Activated naive CD4-positive, alpha-beta T cell treated with Interleukin-2 at 50 U/mL for 16 hours (primary cell): ENCODE data around the gene DACT1.
A peak's percentile ranks its signal among the peaks of the same experiment; 100 is the strongest.
"Not testable (repeated sequence)": the region's sequence is repeated elsewhere in the genome, so short reads cannot be mapped to it uniquely, and the experiment has no call there.

Source experiments
- DNase-seq: peaks from one replicate; pipeline ENCODE4 v3.0.0-alpha.2; 2020

The DACT1 gene

GRCh38 chr14:58637391-58638230 lies at the start of gene DACT1:
Gene DACT1 (plus strand): TSS chr14:58637962. CDS start chr14:58638203, 241 bp downstream.
- peak; percentile 32 for DNase-seq

- not testable (repeated sequence) for DNase-seq
Observed at GRCh38 chr14:58588321-58588720, 49.4 kb upstream of the DACT1 start.

- no peak for DNase-seq
Observed at GRCh38 chr14:58593977-58594376, 43.8 kb upstream of the DACT1 start.

- no peak for DNase-seq
Observed at GRCh38 chr14:58597041-58597440, 40.7 kb upstream of the DACT1 start.

GRCh38 chr14:58598028-58598803 lies 39.5 kb upstream of the DACT1 start:
- DNase-seq, result no peak

- DNase-seq, result no peak
Observed at GRCh38 chr14:58598804-58599525, 38.8 kb upstream of the DACT1 start.

GRCh38 chr14:58599707-58600106 lies 38.1 kb upstream of the DACT1 start:
- no peak for DNase-seq

GRCh38 chr14:58605465-58605864 lies 32.3 kb upstream of the DACT1 start:
- no peak for DNase-seq

GRCh38 chr14:58607131-58607951 lies 30.4 kb upstream of the DACT1 start:
- no peak for DNase-seq

- no peak for DNase-seq
Observed at GRCh38 chr14:58607952-58608317, 29.8 kb upstream of the DACT1 start.

- no peak for DNase-seq
Observed at GRCh38 chr14:58617619-58618018, 20.1 kb upstream of the DACT1 start.

- no peak for DNase-seq
Observed at GRCh38 chr14:58620011-58620410, 17.8 kb upstream of the DACT1 start.

GRCh38 chr14:58625438-58625837 lies 12.3 kb upstream of the DACT1 start:
- DNase-seq, result no peak

- no peak for DNase-seq
Observed at GRCh38 chr14:58626431-58626831, 11.3 kb upstream of the DACT1 start.

- DNase-seq, result no peak
Observed at GRCh38 chr14:58628406-58628805, 9.4 kb upstream of the DACT1 start.

- DNase-seq, result no peak
Observed at GRCh38 chr14:58629281-58629680, 8.5 kb upstream of the DACT1 start.

- DNase-seq, result no peak
Observed at GRCh38 chr14:58631732-58632131, 6.0 kb upstream of the DACT1 start.

- DNase-seq, result no peak
Observed at GRCh38 chr14:58633831-58634230, 3.9 kb upstream of the DACT1 start.

- no peak for DNase-seq
Observed at GRCh38 chr14:58634406-58635090, 3.2 kb upstream of the DACT1 start.

GRCh38 chr14:58635091-58635830 lies 2.5 kb upstream of the DACT1 start:
- DNase-seq, result no peak

GRCh38 chr14:58636129-58636528 lies 1.6 kb upstream of the DACT1 start:
- no peak for DNase-seq
